ENCODE results near the gene CSF1. TPM values are rescaled to one million over a fixed set of nuclear protein-coding genes. Genes with fewer than 3 reads are reported as not detected.

CSF1 gene
- total and polyA plus RNA-seq, 2 of the 13 experiments (the other 11 are each of a cell fraction or from before 2014, with no cell fraction given): 4.6 to 13.3 TPM

DNA sequence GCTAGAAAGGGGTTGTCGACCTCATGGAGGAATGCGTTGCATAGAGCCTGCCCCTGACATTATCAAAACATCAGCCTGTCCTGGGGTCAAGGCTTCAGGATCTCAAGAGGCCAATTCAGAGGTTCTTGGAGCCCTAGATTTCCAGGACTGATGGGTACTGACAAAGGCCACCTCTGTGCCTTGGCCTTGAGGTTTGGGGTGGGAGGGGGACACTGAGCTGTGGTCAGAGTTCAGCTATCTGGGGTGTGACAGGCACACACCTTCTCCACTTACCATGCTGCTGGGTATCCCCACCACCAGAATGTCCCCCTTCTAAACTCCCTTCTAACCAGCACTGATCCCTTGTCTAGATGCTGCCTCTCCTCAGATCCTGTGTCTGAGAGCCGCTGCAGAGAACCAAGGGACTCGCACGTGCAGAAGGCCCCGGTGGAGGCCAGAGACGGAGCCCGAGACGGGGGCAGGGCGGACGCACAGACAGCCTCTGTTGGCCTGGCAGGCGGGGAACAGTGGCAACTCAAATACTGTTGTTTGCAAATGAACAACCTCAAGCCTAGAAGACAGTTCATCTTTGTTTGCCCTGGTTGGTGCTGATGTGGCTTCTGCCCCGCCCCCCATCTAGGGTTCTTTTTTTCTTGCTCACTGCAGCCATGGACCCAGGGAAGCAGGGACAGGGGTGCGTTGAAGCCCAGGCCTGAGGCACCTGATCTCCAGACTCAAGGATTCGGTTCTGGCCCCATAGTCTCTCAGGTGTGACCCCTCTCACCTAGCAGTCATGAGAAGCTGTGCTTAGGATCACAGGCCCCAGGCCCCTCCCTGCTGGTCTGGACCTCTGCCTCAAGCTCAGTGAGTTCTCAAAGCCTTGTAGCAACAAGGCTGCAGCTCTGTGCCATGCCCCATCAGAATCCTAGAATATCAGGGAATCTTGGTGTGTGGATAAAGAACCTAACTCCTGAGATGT lies 28.1 kb upstream of the CSF1 start (continued):
- TF ChIP-seq, protein P1, sequence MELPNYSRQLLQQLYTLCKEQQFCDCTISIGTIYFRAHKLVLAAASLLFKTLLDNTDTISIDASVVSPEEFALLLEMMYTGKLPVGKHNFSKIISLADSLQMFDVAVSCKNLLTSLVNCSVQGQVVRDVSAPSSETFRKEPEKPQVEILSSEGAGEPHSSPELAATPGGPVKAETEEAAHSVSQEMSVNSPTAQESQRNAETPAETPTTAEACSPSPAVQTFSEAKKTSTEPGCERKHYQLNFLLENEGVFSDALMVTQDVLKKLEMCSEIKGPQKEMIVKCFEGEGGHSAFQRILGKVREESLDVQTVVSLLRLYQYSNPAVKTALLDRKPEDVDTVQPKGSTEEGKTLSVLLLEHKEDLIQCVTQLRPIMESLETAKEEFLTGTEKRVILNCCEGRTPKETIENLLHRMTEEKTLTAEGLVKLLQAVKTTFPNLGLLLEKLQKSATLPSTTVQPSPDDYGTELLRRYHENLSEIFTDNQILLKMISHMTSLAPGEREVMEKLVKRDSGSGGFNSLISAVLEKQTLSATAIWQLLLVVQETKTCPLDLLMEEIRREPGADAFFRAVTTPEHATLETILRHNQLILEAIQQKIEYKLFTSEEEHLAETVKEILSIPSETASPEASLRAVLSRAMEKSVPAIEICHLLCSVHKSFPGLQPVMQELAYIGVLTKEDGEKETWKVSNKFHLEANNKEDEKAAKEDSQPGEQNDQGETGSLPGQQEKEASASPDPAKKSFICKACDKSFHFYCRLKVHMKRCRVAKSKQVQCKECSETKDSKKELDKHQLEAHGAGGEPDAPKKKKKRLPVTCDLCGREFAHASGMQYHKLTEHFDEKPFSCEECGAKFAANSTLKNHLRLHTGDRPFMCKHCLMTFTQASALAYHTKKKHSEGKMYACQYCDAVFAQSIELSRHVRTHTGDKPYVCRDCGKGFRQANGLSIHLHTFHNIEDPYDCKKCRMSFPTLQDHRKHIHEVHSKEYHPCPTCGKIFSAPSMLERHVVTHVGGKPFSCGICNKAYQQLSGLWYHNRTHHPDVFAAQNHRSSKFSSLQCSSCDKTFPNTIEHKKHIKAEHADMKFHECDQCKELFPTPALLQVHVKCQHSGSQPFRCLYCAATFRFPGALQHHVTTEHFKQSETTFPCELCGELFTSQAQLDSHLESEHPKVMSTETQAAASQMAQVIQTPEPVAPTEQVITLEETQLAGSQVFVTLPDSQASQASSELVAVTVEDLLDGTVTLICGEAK (IDR thresholded peaks at IDR 0.05): no peak
- TF ChIP-seq, protein P1 (CRISPR knock-in tag; IDR thresholded peaks at IDR 0.05): no peak
- TF ChIP-seq STAT5B (CRISPR knock-in tag; IDR thresholded peaks at IDR 0.05) (no peak), TFDP2 (CRISPR knock-in tag; IDR thresholded peaks at IDR 0.05) (peak; percentile 45; the same call in 1 of the 2 replicates), ZNF350 (CRISPR knock-in tag; IDR thresholded peaks at IDR 0.05; ENCODE audit: borderline replicate concordance, low read depth) (no peak), ZNF652 (CRISPR knock-in tag; IDR thresholded peaks at IDR 0.05; ENCODE audit: borderline replicate concordance, low read depth) (no peak), MLLT10 (CRISPR knock-in tag; IDR thresholded peaks at IDR 0.05) (no peak), ARNTL (CRISPR knock-in tag; IDR thresholded peaks at IDR 0.05) (0 out of 2 replicates have a peak, but pooled peaks have one; percentile 30), IRF2 (CRISPR knock-in tag; IDR thresholded peaks at IDR 0.05) (peak; percentile 53; the same call in 1 of the 2 replicates), ZNF232 (CRISPR knock-in tag; IDR thresholded peaks at IDR 0.05; ENCODE audit: borderline replicate concordance) (0 out of 2 replicates have a peak, but pooled peaks have one; percentile 42), ZNF383 (CRISPR knock-in tag; IDR thresholded peaks at IDR 0.05; ENCODE audit: borderline replicate concordance) (no peak), ZNF724P (CRISPR knock-in tag; IDR thresholded peaks at IDR 0.05; ENCODE audit: borderline replicate concordance) (no peak), ZNF776 (CRISPR knock-in tag; IDR thresholded peaks at IDR 0.05) (no peak)
- TF ChIP-seq, protein P2, sequence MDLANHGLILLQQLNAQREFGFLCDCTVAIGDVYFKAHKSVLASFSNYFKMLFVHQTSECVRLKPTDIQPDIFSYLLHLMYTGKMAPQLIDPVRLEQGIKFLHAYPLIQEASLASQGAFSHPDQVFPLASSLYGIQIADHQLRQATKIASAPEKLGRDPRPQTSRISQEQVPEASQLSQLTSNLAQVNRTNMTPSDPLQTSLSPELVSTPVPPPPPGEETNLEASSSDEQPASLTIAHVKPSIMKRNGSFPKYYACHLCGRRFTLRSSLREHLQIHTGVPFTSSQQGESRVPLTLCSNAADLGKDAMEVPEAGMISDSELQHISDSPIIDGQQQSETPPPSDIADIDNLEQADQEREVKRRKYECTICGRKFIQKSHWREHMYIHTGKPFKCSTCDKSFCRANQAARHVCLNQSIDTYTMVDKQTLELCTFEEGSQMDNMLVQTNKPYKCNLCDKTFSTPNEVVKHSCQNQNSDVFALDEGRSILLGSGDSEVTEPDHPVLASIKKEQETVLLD (CRISPR knock-in tag; IDR thresholded peaks at IDR 0.05; ENCODE audit: low read depth): no peak

Data from HepG2 (cell line).